ENCODE measurements around the gene FOLR3.
"Not testable (repeated sequence)": the region's sequence is repeated elsewhere in the genome, so short reads cannot be mapped to it uniquely, and the experiment has no call there.

FOLR3 gene
- 0 reads per million in 2 donors for total RNA-seq

DNA sequence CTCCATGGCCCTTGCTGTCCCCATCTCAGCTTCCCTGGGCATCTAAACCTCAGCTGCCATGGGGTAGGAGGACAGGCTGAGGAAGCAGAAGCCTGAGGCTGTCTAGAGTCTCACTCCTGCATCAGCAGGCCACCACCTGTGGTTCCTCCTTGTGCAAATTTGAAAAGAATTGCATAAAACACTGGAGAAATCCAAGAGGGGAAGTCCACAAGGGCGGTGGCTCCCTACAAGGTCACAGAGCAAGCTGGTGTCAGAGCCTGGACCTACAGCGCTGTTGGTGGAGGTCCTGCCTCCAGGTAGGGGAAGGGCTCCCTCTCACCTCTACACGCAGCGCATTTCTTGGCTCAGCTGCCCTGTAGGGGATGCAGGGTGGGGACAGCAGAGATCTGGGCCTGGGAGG is at the start of gene FOLR3:
TSS of gene FOLR3 (plus strand) at position 253 of the 400 bp plus-strand sequence. CDS start 228 bp downstream, outside the sequence.
- DNase-seq = not testable (repeated sequence)

DNA sequence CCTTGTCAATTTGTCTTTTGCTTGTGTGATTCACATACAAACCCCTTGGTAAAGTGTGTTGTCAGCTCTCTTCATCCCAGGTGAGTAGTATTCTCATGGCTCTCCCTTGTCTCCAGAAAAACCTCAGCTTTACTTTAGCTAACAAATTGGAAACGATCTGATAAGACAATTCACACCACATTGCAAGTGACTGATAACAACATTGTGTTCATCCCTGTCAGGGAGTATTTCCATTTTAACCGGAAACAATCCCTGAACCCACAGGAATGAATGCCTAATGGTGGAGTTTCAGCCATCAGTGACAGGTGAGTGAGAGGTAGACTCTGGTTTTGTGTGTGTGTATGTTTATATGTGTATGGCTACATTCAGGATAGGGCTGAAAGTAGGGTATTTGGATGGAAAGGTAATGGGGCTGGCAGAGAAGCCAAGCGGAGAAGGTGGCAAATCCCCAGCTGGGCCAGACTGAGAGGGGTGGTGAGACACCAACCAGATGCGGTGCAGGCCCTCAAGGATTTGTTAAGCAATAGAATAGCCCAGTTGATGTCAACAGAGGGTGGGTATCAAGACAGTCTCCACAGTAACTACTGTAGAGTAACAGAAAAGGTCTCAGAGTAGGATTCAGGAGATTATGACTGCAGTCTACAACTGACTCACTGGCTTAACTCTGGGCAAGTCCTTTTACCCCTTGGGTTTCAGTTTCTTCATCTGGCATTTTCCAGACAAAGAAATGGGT is 47.3 kb upstream of the FOLR3 start:
- no peak for DNase-seq

DNA sequence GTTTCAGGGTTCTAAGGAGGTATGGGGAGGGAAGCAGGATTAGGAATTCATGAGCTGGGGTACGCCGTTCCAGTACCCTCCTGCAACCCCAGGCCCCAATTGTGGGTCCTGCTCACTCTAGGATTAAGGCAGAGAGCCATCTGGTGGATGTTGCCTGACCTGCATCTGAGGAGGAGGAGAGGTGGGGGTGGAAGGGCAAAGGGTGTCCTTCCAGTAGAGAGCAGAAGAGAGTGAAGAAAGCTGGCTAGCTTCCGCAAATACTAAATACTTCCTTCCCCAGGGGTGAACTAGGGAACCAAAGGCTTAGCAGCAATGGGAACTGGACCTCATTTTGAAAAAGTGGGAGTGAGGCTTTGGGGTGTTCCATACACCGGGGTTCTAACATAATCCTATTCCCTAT is 44.2 kb upstream of the FOLR3 start:
- DNase-seq = peak; percentile 56

GRCh38 chr11:72098741-72099140 is 36.8 kb upstream of the FOLR3 start:
- no peak for DNase-seq

DNA sequence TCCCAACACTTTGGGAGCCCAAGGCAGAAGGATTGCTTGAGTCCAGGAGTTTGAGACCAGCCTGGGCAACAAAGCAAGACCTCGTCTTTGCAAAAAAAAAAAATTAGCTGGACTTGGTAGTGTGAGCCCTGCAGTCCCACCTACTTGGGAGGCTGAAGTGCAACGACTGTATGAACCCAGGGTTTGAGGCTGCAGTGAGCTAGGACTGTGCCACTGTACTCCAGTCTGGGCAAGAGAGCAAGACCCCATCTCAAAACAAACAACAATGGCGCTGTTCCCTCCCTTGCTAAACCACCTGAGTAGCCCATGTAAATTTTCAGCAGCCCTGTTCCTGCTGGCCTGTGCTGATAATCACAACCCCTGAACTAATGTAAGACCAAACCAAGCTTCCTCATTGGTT is 35.5 kb upstream of the FOLR3 start:
- DNase-seq = no peak

DNA sequence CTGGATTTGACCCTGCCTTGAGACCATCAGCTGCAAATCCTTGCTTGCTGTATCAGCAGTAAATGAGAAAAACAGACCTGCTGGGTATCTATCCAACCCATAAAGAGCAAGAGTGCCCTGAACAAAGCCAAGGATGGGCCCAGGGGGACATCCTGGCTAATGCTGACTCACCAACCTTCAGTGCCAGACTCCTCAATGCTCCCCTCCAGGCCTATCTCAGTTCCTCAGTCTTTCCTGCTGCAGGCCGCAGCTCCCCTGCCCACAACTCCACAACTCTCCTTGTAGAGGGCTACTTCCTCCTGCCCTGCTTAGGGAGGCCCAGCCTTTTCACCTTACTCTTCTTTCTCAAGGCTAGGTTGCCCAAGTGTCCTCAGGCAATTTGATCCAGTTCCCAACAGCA is 35.1 kb upstream of the FOLR3 start:
- no peak for DNase-seq

DNA sequence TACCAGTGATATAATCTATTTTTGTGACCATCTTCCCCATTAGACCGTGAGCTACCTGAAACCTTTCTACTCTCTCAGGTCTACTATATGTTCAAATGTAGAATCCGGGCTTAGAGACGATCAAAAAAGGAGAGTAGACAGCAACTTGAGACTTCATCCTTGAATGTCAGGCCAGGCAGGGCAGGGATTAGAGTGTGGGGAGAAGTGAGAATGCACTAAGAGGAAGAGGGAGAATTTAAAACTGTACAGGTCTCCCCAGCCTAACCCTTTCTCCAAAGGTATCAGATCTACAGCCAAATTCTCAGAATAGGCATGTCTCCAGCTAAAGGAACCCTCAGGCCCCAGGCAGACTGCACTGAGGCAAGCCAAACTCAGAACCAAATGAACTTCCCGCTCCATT is 33.4 kb upstream of the FOLR3 start:
- no peak for DNase-seq

DNA sequence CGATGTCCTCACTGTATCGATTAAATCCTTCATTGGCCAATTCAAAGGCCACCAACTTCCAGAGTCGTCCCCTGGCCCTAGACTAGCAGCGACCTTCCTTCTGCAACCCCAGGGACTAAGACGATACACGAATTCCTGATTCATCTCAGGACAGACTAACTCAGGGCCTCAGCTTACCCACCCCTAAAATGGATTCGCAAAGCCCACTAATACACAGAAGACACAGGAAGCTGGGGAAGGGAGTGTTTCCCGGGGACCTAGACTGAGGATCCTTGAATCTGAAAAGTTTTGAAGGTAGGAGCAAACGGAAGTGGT is 32.9 kb upstream of the FOLR3 start:
- DNase-seq = no peak

DNA sequence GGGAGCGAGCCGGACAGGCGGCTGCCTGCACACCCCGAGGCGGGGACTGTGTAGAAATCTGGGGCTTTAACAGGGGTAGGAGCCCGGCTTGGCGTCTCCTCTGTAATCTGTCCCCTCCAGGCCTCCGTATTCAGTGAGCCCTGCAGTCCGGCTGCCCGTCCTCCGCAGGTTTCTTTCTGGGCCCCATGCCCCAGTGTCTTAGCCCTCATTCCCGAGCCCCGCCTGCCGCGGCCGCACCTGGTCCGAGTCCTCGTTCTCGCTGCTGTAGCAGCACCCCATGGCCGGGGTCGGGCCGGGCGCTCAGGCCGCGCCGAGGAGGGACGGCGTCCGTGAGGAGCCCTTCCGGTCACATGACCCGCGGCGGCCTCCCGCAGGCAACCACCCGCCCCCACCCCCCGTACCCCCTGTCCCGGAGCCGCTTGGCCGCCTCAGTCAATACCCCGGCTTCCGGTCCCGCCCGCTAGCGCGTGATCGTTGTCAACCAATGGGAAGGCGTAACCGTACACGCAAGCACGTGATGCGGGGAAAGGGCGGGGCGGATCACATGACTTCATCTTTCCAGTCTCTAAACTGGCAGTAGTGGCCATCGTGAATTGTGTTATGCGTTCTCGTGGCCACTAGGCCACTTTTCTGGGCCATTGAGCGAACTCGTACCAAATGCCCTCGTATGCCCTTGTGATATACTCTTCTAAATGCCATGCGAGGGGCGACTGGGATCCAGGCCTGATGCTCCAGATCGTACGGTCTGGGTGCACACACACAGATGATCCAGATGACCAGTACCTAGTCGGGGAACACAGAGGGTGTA is 32.4 kb upstream of the FOLR3 start, which contains the start of gene LAMTOR1:
TSS of gene LAMTOR1 (minus strand) at position 352 of the 808 bp plus-strand sequence. CDS start at position 279, 73 bp downstream.
- peak; percentile 95 for DNase-seq

DNA sequence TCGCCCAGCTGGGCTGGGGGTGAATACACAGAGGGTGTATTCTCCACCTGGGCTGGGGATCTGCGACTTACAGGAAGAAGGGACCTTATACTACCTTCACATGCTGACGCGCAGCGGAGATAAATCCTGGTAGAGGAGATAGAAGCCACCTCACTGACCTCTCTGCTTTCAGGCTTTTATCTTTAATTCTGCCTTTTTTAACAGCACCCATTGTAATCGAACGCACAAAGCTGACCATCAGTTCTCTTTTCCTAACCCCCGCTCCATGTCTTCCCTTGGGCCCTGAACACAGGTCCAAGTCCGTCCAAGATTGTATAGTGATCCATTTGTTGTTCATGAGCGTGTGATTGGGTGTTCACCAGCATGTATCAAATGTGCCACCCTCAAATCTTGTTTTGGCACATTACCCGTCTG is 31.8 kb upstream of the FOLR3 start:
- peak; percentile 8 for DNase-seq

GRCh38 chr11:72105888-72106287 is 29.6 kb upstream of the FOLR3 start, which contains the start of gene TOMT:
TSS of gene TOMT (plus strand) at chr11:72105924. CDS start at chr11:72105952, 28 bp downstream.
- DNase-seq = no peak

GRCh38 chr11:72111300-72112142 is 24.0 kb upstream of the FOLR3 start:
- no peak for DNase-seq

DNA sequence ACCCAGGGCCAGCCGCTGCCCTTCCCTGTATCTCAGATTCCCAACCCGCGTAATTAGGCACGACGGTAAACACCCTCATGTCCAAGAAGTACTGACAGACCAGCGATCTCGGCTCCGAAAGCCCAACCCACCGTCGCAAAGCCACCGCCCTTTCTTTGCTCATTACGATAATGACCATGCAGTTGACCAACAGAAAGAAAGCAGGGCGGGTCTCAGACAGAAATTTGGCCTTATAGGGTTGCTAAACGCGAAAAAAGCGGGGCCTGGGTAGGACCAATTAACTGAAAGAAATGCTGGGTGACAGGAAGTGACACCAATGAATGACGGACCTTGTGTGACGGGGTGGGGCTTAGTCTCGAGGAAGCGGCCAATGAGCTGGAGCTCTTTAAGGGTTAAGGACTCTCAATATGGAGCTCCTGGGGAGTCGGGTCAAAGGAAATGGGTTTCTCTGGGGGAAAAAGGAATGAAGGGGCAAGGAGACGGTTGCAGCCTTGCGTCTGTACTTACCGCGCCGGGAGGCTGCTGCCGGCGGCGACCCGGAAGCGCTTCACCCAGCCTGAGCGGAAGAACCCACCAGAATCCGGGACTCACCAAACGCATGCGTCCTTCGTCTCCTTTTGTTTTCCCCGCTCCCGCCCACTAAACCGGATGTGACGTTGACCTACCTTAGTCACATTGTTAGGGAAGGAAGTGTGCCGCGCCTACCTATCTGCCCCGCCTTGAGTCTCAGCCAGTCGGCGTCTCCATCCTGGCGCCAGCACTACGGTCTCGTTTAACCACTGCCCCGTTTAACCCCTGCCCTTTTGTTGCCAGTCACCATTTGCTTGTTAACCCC is 23.2 kb upstream of the FOLR3 start, which contains the start of gene ANAPC15:
TSS of gene ANAPC15 (minus strand) at position 553 of the 835 bp plus-strand sequence. CDS start 1,419 bp downstream, outside the sequence.
- peak; percentile 91 for DNase-seq

DNA sequence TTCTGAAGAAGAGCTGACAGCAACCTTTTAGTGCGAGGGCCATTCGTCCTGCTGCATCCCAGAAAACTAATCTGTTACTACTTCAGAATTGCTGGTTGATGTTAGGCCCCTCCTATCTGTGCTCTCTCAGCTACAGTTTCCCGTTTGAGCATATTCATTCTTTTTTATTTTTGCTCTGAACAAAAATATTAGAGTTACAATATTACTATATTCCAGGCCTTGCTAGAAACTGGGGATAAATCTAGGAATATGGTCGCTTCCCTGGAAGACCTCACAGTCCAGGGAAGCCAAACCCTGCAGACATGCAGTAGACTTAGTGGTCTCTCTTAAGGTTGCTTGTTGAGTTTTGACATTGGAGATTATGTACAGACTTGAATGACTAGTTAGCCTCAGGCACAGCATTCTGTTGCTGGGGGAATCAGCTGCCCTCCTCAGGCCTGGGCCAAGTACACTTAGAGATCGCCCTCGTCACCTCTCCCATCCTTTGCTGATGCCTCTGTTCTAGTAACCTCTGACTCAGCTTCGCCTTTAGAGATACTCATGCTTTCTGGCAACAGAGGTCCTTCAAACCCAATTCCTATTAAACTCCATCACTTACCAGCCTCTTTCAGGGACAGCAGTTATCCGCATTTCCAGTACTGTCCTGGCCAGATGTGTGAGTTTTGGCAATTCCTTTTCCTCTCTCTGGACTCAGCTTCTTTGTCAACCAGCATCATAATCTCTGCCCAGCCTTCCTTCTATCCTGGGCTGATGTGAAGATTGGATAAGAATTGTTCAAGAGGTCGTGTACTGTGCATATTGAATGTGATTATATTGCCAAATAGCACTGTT is 22.3 kb upstream of the FOLR3 start:
- DNase-seq = no peak

- no peak for DNase-seq
These were observed 21.0 kb upstream of the FOLR3 start for GRCh38 chr11:72114570-72114969.

GRCh38 chr11:72116019-72116755 is 19.3 kb upstream of the FOLR3 start:
- no peak for DNase-seq

GRCh38 chr11:72119198-72119597 is 16.3 kb upstream of the FOLR3 start:
- no peak for DNase-seq

DNA sequence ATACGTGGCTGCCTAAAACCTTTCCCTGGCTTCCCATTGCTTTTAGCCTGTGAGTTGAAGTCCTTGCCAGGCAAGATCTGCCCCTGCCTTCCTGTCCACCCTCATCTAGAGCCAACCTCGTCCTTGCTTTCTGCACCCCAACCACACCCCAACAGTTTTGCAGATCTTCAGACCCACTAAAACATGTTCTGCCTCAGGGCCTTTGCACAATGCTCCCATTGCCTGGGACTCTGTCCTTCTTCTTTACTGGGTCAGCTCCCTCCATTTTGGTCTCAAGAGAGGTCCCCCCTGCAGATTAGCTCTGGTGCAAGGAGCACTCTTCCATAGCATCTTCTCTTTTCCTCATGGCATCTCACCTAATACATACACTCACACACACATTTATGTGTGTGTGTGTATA is 14.6 kb upstream of the FOLR3 start:
- DNase-seq = no peak

DNA sequence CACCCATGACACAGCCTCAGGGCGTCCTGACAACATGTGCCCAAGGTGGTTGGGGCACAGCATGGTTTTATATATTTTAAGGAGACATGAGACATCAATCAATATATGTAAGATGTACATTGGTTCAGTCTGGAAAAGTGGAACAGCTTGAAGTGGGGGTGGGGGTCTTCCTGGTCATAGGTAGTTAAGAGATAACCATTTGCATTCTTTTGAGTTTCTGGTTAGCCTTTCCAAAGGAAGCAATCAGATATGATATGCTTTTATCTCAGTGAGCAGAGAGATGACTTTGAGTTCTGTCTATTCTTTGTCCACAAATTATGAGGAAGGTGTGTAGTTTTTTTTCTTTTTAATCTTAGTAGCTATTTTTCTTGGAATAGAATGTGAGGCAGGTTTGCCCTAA is 12.9 kb upstream of the FOLR3 start:
- DNase-seq = no peak

- no peak for DNase-seq
These were observed 12.3 kb upstream of the FOLR3 start for GRCh38 chr11:72123117-72123653.
